SK-N-SH treated with all-trans-retinoic acid at 6 μM for 48 hours (cell line): ENCODE data around the gene CREB3L2.
"Not testable (repeated sequence)": the region's sequence is repeated elsewhere in the genome, so short reads cannot be mapped to it uniquely, and the experiment has no call there.

Source experiments
- CSDC2 ChIP-seq: fragments of 250-450 bp; sonication (Bioruptor Pico); IDR thresholded peaks from 2 replicates; pipeline ENCODE4 v1.5.0; 2020; ENCODE audit warnings: mild to moderate bottlenecking, moderate library complexity
- ESRRG ChIP-seq: fragments of 250-450 bp; sonication (Bioruptor Pico); IDR thresholded peaks from 2 replicates; pipeline ENCODE4 v1.6.1; 2021; ENCODE audit warnings: mild to moderate bottlenecking
- GLIS3 ChIP-seq: fragments of 250-450 bp; sonication (Bioruptor Pico); IDR thresholded peaks from 2 replicates; pipeline ENCODE4 v1.5.0; 2020; ENCODE audit warnings: mild to moderate bottlenecking, moderate library complexity
- PATZ1 ChIP-seq: fragments of 250-450 bp; sonication (Bioruptor Pico); IDR thresholded peaks from 2 replicates; pipeline ENCODE4 v1.8.0; 2020; ENCODE audit warnings: mild to moderate bottlenecking, moderate library complexity, borderline replicate concordance
- PPARA ChIP-seq: fragments of 250-450 bp; sonication (Bioruptor Pico); IDR thresholded peaks from 2 replicates; pipeline ENCODE4 v1.5.0; 2020; ENCODE audit warnings: mild to moderate bottlenecking, borderline replicate concordance
- RARB ChIP-seq: fragments of 250-450 bp; sonication (Bioruptor Pico); IDR thresholded peaks from 2 replicates; pipeline ENCODE4 v1.8.0; 2021; ENCODE audit warnings: mild to moderate bottlenecking, moderate library complexity
- ZFP3 ChIP-seq: fragments of 250-450 bp; sonication (Bioruptor Pico); IDR thresholded peaks from 2 replicates; pipeline ENCODE4 v1.5.0; 2020; ENCODE audit warnings: mild to moderate bottlenecking, moderate library complexity
- ZFP30 ChIP-seq: fragments of 450-650 bp; formaldehyde crosslinking; IDR thresholded peaks from 2 replicates; pipeline ENCODE4 v1.5.0; 2022; ENCODE audit warnings: mild to moderate bottlenecking, moderate library complexity
- ZNF8 ChIP-seq: fragments of 450-650 bp; formaldehyde crosslinking; IDR thresholded peaks from 2 replicates; pipeline ENCODE4 v1.5.0; 2020; ENCODE audit warnings: mild to moderate bottlenecking, moderate library complexity
- TF ChIP-seq, protein P1 (sequence below): fragments of 250-450 bp; sonication (Bioruptor Pico); IDR thresholded peaks from 2 replicates; pipeline ENCODE4 v1.5.1; 2021; ENCODE audit warnings: mild to moderate bottlenecking, moderate library complexity

DNA sequence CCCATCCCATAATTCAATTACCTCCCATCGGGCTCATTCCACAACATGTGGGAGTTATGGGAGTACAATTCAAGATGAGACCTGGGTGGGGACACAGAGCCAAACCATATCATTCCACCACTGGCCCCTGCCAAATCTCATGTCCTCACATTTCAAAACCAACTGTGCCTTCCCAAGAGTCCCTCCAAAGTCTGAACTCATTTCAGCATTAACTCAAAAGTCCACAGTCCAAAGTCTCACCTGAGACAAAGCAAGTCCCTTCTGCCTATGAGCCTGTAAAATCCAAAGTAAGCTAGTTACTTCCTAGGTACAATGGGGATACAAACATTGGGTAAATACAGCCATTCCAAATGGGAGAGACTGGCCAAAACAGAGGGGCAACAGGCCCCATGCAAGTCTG, 170.3 kb downstream of the CREB3L2 start:
- TF ChIP-seq PATZ1; PPARA (CRISPR knock-in tag); CSDC2; ZFP30 (CRISPR knock-in tag); RARB (CRISPR knock-in tag); ESRRG (CRISPR knock-in tag); ZFP3 (CRISPR knock-in tag); ZNF8 (CRISPR knock-in tag); GLIS3: not testable (repeated sequence)
- TF ChIP-seq, protein P1, sequence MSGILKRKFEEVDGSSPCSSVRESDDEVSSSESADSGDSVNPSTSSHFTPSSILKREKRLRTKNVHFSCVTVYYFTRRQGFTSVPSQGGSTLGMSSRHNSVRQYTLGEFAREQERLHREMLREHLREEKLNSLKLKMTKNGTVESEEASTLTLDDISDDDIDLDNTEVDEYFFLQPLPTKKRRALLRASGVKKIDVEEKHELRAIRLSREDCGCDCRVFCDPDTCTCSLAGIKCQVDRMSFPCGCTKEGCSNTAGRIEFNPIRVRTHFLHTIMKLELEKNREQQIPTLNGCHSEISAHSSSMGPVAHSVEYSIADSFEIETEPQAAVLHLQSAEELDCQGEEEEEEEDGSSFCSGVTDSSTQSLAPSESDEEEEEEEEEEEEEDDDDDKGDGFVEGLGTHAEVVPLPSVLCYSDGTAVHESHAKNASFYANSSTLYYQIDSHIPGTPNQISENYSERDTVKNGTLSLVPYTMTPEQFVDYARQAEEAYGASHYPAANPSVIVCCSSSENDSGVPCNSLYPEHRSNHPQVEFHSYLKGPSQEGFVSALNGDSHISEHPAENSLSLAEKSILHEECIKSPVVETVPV (CRISPR knock-in tag), result not testable (repeated sequence)
